ENCODE results near the gene SH3BP5L. TPM values are rescaled to one million over a fixed set of nuclear protein-coding genes. Genes with fewer than 3 reads are reported as not detected.

The SH3BP5L gene
- total and polyA plus RNA-seq, 2 of the 4 experiments (the other 2 are of a cell fraction): 23.3 to 35.9 TPM

- H3K4me3 ChIP-seq (ENCODE audit: insufficient read depth, low read depth, low read length): no peak overlapping the region
- H3K4ac ChIP-seq (ENCODE audit: low read depth, low read length): no peak overlapping the region
- no peak overlapping the region for H3K18ac ChIP-seq (ENCODE audit: low read depth, low read length)
- no CpG with 5 or more reads among the region's 4 CpGs for WGBS, 2 experiments (ENCODE audit: extremely low coverage in 2 of 2, insufficient read length in 1 of 2)
- H3K23ac ChIP-seq (ENCODE audit: low read depth, low read length): no peak overlapping the region
- no peaks in the 10 kb centered on the region for H3K36me3 ChIP-seq (ENCODE audit: control insufficient read depth, insufficient read depth, low read length)
- H2BK5ac ChIP-seq (ENCODE audit: low read depth, low read length, poor library complexity, severe bottlenecking): no peak overlapping the region
- no peak overlapping the region for H4K91ac ChIP-seq (ENCODE audit: insufficient read depth, low read depth, low read length)
- TF ChIP-seq RFX5 (IDR thresholded peaks at IDR 0.05; ENCODE audit: low read depth, low read length) (no peak), USF2 (IDR thresholded peaks at IDR 0.05; ENCODE audit: low read depth, low read length) (no peak), RCOR1 (IDR thresholded peaks at IDR 0.05; ENCODE audit: insufficient replicate concordance, low read length) (no peak), ELK1 (IDR thresholded peaks at IDR 0.05; ENCODE audit: borderline replicate concordance, low read depth, low read length) (no peak), MXI1 (IDR thresholded peaks at IDR 0.05; ENCODE audit: borderline replicate concordance, low read depth, low read length) (no peak), FOS (IDR thresholded peaks at IDR 0.05; ENCODE audit: low read depth, low read length) (no peak)
- no peaks in the 10 kb centered on the region for H3K9me1 ChIP-seq (ENCODE audit: insufficient read depth, low read length)
- POLR2A ChIA-PET (ENCODE audit: unreplicated experiment): no interaction called here
- H2AK5ac ChIP-seq (ENCODE audit: low read depth, low read length): no peak overlapping the region
- dilution Hi-C loops (cut with HindIII; ENCODE audit: low sequenced_read_pairs, unreplicated experiment): no loop called here
- H2BK120ac ChIP-seq (ENCODE audit: low read depth, low read length): no peak overlapping the region
- intact Hi-C loops (cut with micrococcal nuclease): no loop called here
- H4K5ac ChIP-seq (ENCODE audit: low read depth, low read length): no peak overlapping the region
- H3K14ac ChIP-seq (replicated peaks; ENCODE audit: low read depth, low read length): no peak overlapping the region
- H3K56ac ChIP-seq (ENCODE audit: extremely low read depth, insufficient read depth, low read length): no peak overlapping the region
- in situ Hi-C loops (cut with MboI; ENCODE audit: low sequenced_read_pairs): no loop called here
- no peaks in the 10 kb centered on the region for H3K27me3 ChIP-seq (ENCODE audit: control insufficient read depth, insufficient read depth, low read length)
- CTCF ChIA-PET: no interaction called here
- H2AK9ac ChIP-seq (replicated peaks; ENCODE audit: low read depth, low read length, poor library complexity): no peak overlapping the region
- ATAC-seq (ENCODE audit: low read depth) (no peak), DNase-seq (no peak)
- no peaks in the 10 kb centered on the region for H4K20me1 ChIP-seq (ENCODE audit: insufficient read depth, low read length)
- H3K79me1 ChIP-seq (ENCODE audit: low read depth in 1 of 2, low read length in 2 of 2): no peaks in the 10 kb centered on the region
- no peak overlapping the region for H2BK20ac ChIP-seq (ENCODE audit: low read depth, low read length)
- no peaks in the 10 kb centered on the region; the same call in 1 of the 2 replicates for H3K9me3 ChIP-seq (ENCODE audit: control insufficient read depth, insufficient read depth, low read length)
- no peak overlapping the region for H3K4me2 ChIP-seq (ENCODE audit: low read depth, low read length)
- no TSS peak for BruUV-seq (replicated peaks)
- no peak overlapping the region for H2BK15ac ChIP-seq (ENCODE audit: low read depth, low read length)
- no peak overlapping the region for H2AFZ ChIP-seq (replicated peaks; ENCODE audit: low read length, poor library complexity)
- no peaks in the 10 kb centered on the region for H3K4me1 ChIP-seq (ENCODE audit: control insufficient read depth, insufficient read depth, low read length)
- no peak overlapping the region for H3K9ac ChIP-seq (ENCODE audit: low read depth, low read length)
- H3K27ac ChIP-seq (ENCODE audit: insufficient read depth, low read length): no peak overlapping the region
- H4K8ac ChIP-seq (ENCODE audit: low read depth in 2 of 2, low read length in 2 of 2): no peak overlapping the region
Observed at GRCh38 chr1:248791010-248791409, 34.7 kb downstream of the SH3BP5L start.

Data from IMR-90 (cell line).